CD4-positive, CD25-positive, alpha-beta regulatory T cell (primary cell): ENCODE data around the gene CXCL5. TPM values are rescaled to one million over a fixed set of nuclear protein-coding genes. Genes with fewer than 3 reads are reported as not detected.
"Not testable (repeated sequence)": the region's sequence is repeated elsewhere in the genome, so short reads cannot be mapped to it uniquely, and the experiment has no call there.

ENCODE experiments used
- ATAC-seq, 2 donors: fragments of 150-1000 bp; cut with Tn5 transposase; one replicate each; pipeline ENCODE4 v1.10.0; 2021; ENCODE audit warnings: low read depth in 2 of 2, moderate number of reproducible peaks in 2 of 2, moderate library complexity in 1 of 2
- DNase-seq, 3 donors: peaks; one replicate each; pipeline versions ENCODE4 v3.0.0 to v3.0.0-alpha.2; 2012 to 2022; ENCODE audit warnings: mixed read lengths in 1 of 3
- H3K27ac ChIP-seq: one replicate; pipeline ENCODE4 v1.7.0; 2013; ENCODE audit warnings: mild to moderate bottlenecking, low read length; ENCODE audit not compliant: insufficient read depth, poor library complexity, severe bottlenecking
- H3K27me3 ChIP-seq: one replicate; pipeline ENCODE4 v1.7.0; 2013; ENCODE audit warnings: low read length; ENCODE audit not compliant: control insufficient read depth, insufficient read depth
- H3K36me3 ChIP-seq: one replicate; pipeline ENCODE4 v1.7.0; 2013; ENCODE audit warnings: mild to moderate bottlenecking, low read length, moderate library complexity; ENCODE audit not compliant: control insufficient read depth, insufficient read depth
- H3K4me1 ChIP-seq: 2 replicates; pipeline ENCODE4 v1.7.0; 2013; ENCODE audit warnings: mild to moderate bottlenecking, low read length; ENCODE audit not compliant: insufficient read depth, control insufficient read depth, poor library complexity, severe bottlenecking
- H3K4me3 ChIP-seq: one replicate; pipeline ENCODE4 v1.7.0; 2013; ENCODE audit warnings: low read depth, mild to moderate bottlenecking, low read length, moderate library complexity
- H3K9me3 ChIP-seq, 2 experiments: 1 replicate in 1 of 2; 2 replicates in 1 of 2; pipeline ENCODE4 v1.7.0; 2013; ENCODE audit warnings: low read length in 2 of 2, mild to moderate bottlenecking in 1 of 2, moderate library complexity in 1 of 2; ENCODE audit not compliant: control insufficient read depth in 2 of 2
- H3K27ac Mint-ChIP-seq, 3 donors: one replicate each; pipeline ENCODE4 v1.8.0; 2020 to 2022; ENCODE audit warnings: mild to moderate bottlenecking in 3 of 3, mixed read lengths in 3 of 3, moderate library complexity in 2 of 3
- H3K27me3 Mint-ChIP-seq: one replicate; pipeline ENCODE4 v1.8.0; 2022; ENCODE audit warnings: mild to moderate bottlenecking, mixed read lengths
- H3K36me3 Mint-ChIP-seq: one replicate; pipeline ENCODE4 v1.8.0; 2020; ENCODE audit warnings: mixed read lengths
- H3K4me1 Mint-ChIP-seq, 4 donors: one replicate each; pipeline ENCODE4 v1.8.0; 2020 to 2022; ENCODE audit warnings: mixed read lengths in 4 of 4, mild to moderate bottlenecking in 1 of 4
- H3K4me3 Mint-ChIP-seq, 4 donors: one replicate each; pipeline ENCODE4 v1.8.0; 2020 to 2022; ENCODE audit warnings: mild to moderate bottlenecking in 4 of 4, mixed read lengths in 4 of 4, moderate library complexity in 3 of 4
- H3K9me3 Mint-ChIP-seq, 7 donors: one replicate each; pipeline ENCODE4 v1.8.0; 2020 to 2022; ENCODE audit warnings: mixed read lengths in 7 of 7, mild to moderate bottlenecking in 3 of 7, moderate library complexity in 2 of 7
- polyA plus RNA-seq, 4 donors: library from polyadenylated mRNA; unstranded; fragments of 300-500 nt; fragmentation: Illumina TruSeq; gene quantifications; one replicate each; pipeline ENCODE4 v1.2.3, GENCODE V29; 2021
- total RNA-seq: library from RNA; stranded (reverse); gene quantifications from one replicate; pipeline ENCODE4 v1.2.3, GENCODE V29; 2022

CXCL5 gene
- total and polyA plus RNA-seq, 5 donors from 2014 or later, result 0.59 TPM; not detected in 4

DNA sequence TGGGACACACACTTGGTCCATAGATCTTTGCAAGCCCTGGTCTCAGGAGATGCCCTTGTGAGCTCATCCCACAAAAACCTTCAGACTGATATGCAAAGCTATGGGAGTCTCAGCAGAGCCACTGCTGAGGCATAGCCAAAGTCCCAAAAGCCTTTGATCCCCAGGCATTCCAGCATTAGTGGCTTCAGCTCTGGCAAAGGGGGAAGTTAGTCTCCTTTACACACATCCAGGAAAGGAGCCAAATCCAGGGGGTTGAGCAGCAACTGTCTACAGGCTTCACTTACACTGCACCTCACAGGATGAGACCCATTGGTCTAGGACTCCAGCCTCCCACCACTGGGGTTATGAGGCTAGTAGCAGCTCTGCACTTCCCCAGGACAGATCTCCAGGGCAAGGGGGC, 30.6 kb downstream of the CXCL5 start:
- no peak for ATAC-seq
- no peaks in the 10 kb centered on the region for H3K36me3 Mint-ChIP-seq
- H3K4me3 Mint-ChIP-seq, result no peak overlapping the region
- peaks cover under 1 to 22% (median 7%) of the 10 kb centered on the region in 7 donors for H3K9me3 Mint-ChIP-seq
- H3K27me3 Mint-ChIP-seq, result no peaks in the 10 kb centered on the region
- no peak overlapping the region for H3K27ac Mint-ChIP-seq
- H3K4me1 Mint-ChIP-seq, result no peaks in the 10 kb centered on the region
- no peaks in the 10 kb centered on the region for H3K27me3 ChIP-seq
- no peak for DNase-seq
- no peaks in the 10 kb centered on the region for H3K9me3 ChIP-seq
- H3K4me3 ChIP-seq, result no peak overlapping the region
- H3K36me3 ChIP-seq, result no peaks in the 10 kb centered on the region
- H3K4me1 ChIP-seq, result no peaks in the 10 kb centered on the region
- no peak overlapping the region for H3K27ac ChIP-seq

DNA sequence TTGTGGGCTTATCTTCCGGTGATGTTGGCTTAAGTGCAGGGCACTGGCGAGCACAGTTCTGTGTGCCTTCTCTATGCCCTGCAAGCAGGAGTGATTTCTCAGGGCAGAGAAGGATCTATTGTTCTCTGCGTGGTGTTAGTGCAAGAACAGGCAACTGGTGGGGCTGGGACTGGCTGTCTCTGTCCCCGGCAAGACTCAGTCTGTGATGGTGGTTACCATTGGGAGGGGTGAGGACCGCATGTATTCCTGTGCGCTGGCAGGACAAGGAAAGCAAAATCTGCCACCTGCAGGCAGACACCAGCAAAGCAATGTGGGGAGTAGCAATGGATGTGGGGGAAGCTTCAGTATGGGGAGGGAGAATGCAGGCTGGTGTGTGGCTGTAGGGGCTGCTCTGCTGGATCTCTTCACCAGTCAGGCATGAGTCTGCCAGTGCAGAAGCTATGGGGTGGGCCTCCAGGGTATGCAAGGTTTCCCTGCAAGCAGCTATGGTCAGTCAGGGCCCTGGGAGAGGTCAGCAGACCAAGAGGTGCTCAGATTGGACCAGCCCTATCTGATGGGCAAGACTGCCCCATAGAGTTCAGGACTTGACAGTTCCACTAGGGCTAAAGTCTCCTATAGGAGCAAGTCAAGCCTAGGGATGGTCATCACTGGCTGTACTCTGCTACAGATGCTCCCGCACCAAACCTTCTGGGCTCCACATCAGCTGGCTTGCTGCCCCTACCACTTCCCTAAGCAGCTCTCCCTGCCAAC, 33.4 kb downstream of the CXCL5 start:
- Mint-ChIP-seq H3K36me3 (no peaks in the 10 kb centered on the region), H3K4me1 (no peaks in the 10 kb centered on the region), H3K27me3 (no peaks in the 10 kb centered on the region), H3K27ac (no peak overlapping the region), H3K4me3 (no peak overlapping the region), H3K9me3 (peaks cover 1 to 15% (median 6%) of the 10 kb centered on the region in 7 donors)
- no peaks in the 10 kb centered on the region for H3K4me1 ChIP-seq
- H3K36me3 ChIP-seq, result no peaks in the 10 kb centered on the region
- H3K4me3 ChIP-seq, result no peak overlapping the region
- H3K9me3 ChIP-seq, result no peaks in the 10 kb centered on the region
- no peak for ATAC-seq
- no peak for DNase-seq
- no peaks in the 10 kb centered on the region for H3K27me3 ChIP-seq
- no peak overlapping the region for H3K27ac ChIP-seq

DNA sequence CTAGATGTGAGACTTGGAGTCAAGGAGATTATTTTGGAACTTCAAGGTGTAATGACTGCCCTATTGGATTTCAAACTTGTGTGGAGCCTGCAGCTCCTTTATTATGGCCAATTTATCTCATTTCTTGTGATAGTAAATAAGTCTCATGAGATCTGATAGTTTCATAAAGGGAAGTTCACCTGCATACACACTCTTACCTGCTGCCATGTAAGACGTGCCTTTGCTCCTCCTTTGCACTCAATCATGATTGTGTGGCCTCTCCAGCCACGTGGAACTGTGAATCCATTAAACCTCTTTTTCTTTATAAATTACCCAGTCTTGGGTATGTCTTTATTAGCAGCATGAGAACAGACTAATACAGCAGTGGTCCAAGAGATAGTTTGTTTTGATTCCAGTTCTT, 35.8 kb downstream of the CXCL5 start:
- H3K36me3 Mint-ChIP-seq, result no peaks in the 10 kb centered on the region
- H3K27ac ChIP-seq, result no peak overlapping the region
- H3K9me3 ChIP-seq, result no peaks in the 10 kb centered on the region
- H3K36me3 ChIP-seq, result no peaks in the 10 kb centered on the region
- no peaks in the 10 kb centered on the region for H3K27me3 Mint-ChIP-seq
- no peak overlapping the region for H3K27ac Mint-ChIP-seq
- no peaks in the 10 kb centered on the region for H3K27me3 ChIP-seq
- peaks cover 1 to 22% (median 12%) of the 10 kb centered on the region in 7 donors for H3K9me3 Mint-ChIP-seq
- DNase-seq (no peak), ATAC-seq (no peak)
- H3K4me1 ChIP-seq, result no peaks in the 10 kb centered on the region
- no peak overlapping the region for H3K4me3 ChIP-seq
- H3K4me1 Mint-ChIP-seq, result no peaks in the 10 kb centered on the region
- H3K4me3 Mint-ChIP-seq, result no peak overlapping the region

DNA sequence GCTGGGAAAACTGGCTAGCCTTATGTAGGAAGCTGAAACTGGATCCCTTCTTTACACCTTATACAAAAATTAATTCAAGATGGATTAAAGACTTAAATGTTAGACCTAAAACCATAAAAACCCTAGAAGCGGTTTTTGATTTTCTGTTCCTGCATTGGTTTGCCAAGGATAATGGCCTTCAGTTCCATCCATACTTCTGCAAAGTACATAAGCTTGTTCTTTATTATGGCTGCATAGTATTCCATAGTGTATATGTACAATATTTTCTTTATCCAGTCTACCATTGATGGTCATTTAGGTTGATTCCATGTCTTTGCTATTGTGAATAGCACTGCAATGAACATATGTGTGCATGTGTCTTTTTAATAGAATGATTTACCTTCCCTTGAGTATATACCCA, 39.4 kb downstream of the CXCL5 start:
- H3K36me3 Mint-ChIP-seq, ATAC-seq, H3K27me3 ChIP-seq, H3K4me1 Mint-ChIP-seq, DNase-seq, H3K27me3 Mint-ChIP-seq, H3K27ac Mint-ChIP-seq, H3K4me3 ChIP-seq, H3K4me1 ChIP-seq, H3K9me3 ChIP-seq, H3K27ac ChIP-seq, H3K36me3 ChIP-seq, H3K4me3 Mint-ChIP-seq: not testable (repeated sequence)
- H3K9me3 Mint-ChIP-seq, result peaks cover 0 to 36% (median 17%) of the 10 kb centered on the region in 7 donors

DNA sequence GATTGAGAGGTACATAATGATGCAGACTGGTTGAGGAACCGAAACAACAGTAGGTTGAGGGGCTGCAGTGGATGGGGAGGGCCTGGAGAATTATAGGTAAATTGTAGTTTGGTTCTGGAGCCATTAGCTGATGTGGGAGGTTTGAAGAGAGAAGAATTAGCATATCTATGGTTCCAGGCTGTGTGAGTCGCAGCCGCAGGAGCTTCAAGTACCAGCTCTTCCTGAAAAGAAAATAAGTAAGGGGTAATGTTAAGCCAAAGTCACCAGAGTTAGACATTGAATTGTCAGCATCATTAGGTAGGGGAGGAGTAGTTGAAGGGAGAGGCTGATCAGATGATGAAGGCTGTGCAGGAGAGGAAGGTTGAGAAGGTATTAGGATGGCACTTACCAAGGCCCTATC, 46.1 kb downstream of the CXCL5 start:
- no peak overlapping the region for H3K4me3 ChIP-seq
- DNase-seq, result no peak
- H3K4me3 Mint-ChIP-seq, result no peak overlapping the region
- no peak overlapping the region for H3K27ac ChIP-seq
- peaks cover 1 to 20% (median 6%) of the 10 kb centered on the region in 7 donors for H3K9me3 Mint-ChIP-seq
- H3K27me3 ChIP-seq, result no peaks in the 10 kb centered on the region
- no peaks in the 10 kb centered on the region for H3K36me3 ChIP-seq
- ATAC-seq, result no peak
- no peaks in the 10 kb centered on the region for H3K27me3 Mint-ChIP-seq
- no peaks in the 10 kb centered on the region for H3K4me1 Mint-ChIP-seq
- peak overlapping the region in 1 of 3 donors; percentile 11 for H3K27ac Mint-ChIP-seq
- H3K4me1 ChIP-seq, result no peaks in the 10 kb centered on the region
- H3K36me3 Mint-ChIP-seq, result no peaks in the 10 kb centered on the region
- no peaks in the 10 kb centered on the region for H3K9me3 ChIP-seq

DNA sequence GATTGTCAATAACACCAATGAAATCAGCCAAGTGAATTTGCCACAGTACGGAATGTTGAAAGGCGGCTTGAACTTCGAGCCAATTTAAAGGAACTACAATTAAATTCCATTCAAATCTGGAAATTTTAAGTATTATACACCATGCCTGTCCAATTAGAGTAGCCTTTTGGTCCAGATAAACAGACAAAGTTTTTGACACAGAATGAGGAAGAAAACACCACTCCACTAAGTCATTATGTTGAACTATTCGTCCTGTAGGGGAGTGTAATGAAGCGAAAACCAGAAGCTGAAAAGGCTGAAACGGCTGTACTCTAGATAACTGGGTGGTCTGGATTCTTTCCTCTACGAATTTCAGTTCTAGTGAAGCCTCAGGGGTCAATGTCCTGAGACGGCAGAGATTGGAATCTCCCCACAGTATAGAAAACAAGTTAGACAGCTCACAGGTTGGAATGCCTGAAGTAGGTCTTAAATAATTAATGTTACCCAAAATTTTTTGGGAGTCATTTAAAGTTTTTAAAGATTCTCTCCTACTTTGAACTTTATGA, 48.0 kb downstream of the CXCL5 start:
- H3K36me3 ChIP-seq, H3K4me3 ChIP-seq, H3K9me3 ChIP-seq, H3K27ac Mint-ChIP-seq, H3K36me3 Mint-ChIP-seq, H3K27me3 ChIP-seq, DNase-seq, H3K4me3 Mint-ChIP-seq, H3K27ac ChIP-seq, H3K4me1 Mint-ChIP-seq, ATAC-seq, H3K4me1 ChIP-seq: not testable (repeated sequence)
- H3K9me3 Mint-ChIP-seq, result peaks cover 1 to 14% (median 3%) of the 10 kb centered on the region in 7 donors
- peaks cover 10% of the 10 kb centered on the region for H3K27me3 Mint-ChIP-seq

DNA sequence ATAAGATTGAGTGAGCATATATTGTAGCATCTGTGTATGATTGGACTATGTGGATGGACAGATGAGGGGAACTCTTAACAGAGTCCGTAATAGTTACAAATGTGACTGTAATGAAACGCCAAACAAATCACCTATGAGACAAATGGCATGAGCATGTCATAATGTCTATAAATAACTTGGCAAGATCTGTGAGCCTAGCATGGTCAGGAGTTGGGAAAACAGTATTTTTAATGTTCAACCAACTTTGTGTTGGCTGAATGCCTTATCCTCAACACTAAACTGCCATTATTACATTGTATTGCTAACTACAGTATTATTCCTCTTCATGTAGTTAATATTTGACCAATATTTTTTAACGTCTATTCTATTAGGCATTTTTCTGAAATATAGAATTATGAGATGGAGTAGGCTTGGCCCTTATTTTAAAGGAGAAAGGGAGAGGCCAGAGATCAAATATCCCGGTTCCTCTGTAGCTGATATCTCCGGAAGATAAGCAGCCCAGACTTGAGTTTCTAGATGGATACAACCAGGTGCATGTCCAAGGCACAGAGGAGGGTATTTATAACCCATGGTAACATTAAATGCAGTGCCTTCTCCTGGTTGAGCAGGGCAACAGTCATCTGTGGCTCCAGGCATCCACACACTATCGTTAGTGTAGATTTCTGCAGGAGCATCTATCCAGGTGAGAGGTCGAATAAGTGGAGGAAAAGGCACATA, 49.3 kb downstream of the CXCL5 start:
- Histone ChIP-seq H3K27ac (no peak overlapping the region), H3K4me1 (no peaks in the 10 kb centered on the region), H3K36me3 (no peaks in the 10 kb centered on the region), H3K27me3 (no peaks in the 10 kb centered on the region), H3K4me3 (no peak overlapping the region), H3K9me3 (peaks cover 0 to 4% of the 10 kb centered on the region in 2 experiments)
- H3K36me3 Mint-ChIP-seq, result no peaks in the 10 kb centered on the region
- DNase-seq (no peak), ATAC-seq (no peak)
- H3K4me1 Mint-ChIP-seq, result no peaks in the 10 kb centered on the region
- no peak overlapping the region for H3K27ac Mint-ChIP-seq
- peaks cover under 1 to 13% (median 3%) of the 10 kb centered on the region in 7 donors for H3K9me3 Mint-ChIP-seq
- H3K4me3 Mint-ChIP-seq, result no peak overlapping the region
- peaks cover 18% of the 10 kb centered on the region for H3K27me3 Mint-ChIP-seq
